HG03108 (cell line): ENCODE data around the gene KLF6.
"Not testable (repeated sequence)": the region's sequence is repeated elsewhere in the genome, so short reads cannot be mapped to it uniquely, and the experiment has no call there.

ENCODE experiments used
- ATAC-seq: cut with Tn5 transposase; IDR thresholded peaks from one replicate; pipeline ENCODE4 v1.9.1; 2021; ENCODE audit warnings: moderate library complexity; ENCODE audit not compliant: unreplicated experiment

KLF6 gene

GRCh38 chr10:3735175-3735574 lies 49.8 kb downstream of the KLF6 start:
- no peak for ATAC-seq

GRCh38 chr10:3734111-3734510 lies 50.9 kb downstream of the KLF6 start:
- ATAC-seq, result no peak

- not testable (repeated sequence) for ATAC-seq
Observed at GRCh38 chr10:3732183-3732582, 52.8 kb downstream of the KLF6 start.

GRCh38 chr10:3729397-3729976 lies 55.5 kb downstream of the KLF6 start:
- no peak for ATAC-seq

GRCh38 chr10:3728563-3728962 lies 56.4 kb downstream of the KLF6 start:
- ATAC-seq, result no peak

- ATAC-seq, result no peak
Observed at GRCh38 chr10:3727268-3727667, 57.7 kb downstream of the KLF6 start.
